ENCODE results near the gene NAMPT.

NAMPT gene

GRCh38 chr7:106224797-106225196 lies 60.0 kb downstream of the NAMPT start:
- no peaks in the 10 kb centered on the region for H3K36me3 ChIP-seq
- H3K27ac ChIP-seq: no peak overlapping the region
- no peak for TF ChIP-seq CTCF (IDR thresholded peaks at IDR 0.05)
- no peak overlapping the region for H3K4me3 ChIP-seq (ENCODE audit: low read depth in 1 of 2, low read length in 1 of 2)
- H3K4me1 ChIP-seq (ENCODE audit: control insufficient read depth in 1 of 2, insufficient read depth in 1 of 2, low read depth in 1 of 2, low read length in 1 of 2): no peaks in the 10 kb centered on the region
- peaks cover 26% of the 10 kb centered on the region for H3K27me3 ChIP-seq
- no peaks in the 10 kb centered on the region for H3K9me3 ChIP-seq

GRCh38 chr7:106223156-106223555 lies 61.6 kb downstream of the NAMPT start:
- Histone ChIP-seq H3K27ac (no peak overlapping the region), H3K9me3 (no peaks in the 10 kb centered on the region), H3K27me3 (peaks cover 26% of the 10 kb centered on the region), H3K36me3 (no peaks in the 10 kb centered on the region), H3K4me3 (ENCODE audit: low read depth in 1 of 2, low read length in 1 of 2) (no peak overlapping the region), H3K4me1 (ENCODE audit: control insufficient read depth in 1 of 2, insufficient read depth in 1 of 2, low read depth in 1 of 2, low read length in 1 of 2) (no peaks in the 10 kb centered on the region)
- TF ChIP-seq CTCF (IDR thresholded peaks at IDR 0.05): no peak

GRCh38 chr7:106222545-106222944 lies 62.2 kb downstream of the NAMPT start:
- Histone ChIP-seq H3K27ac (no peak overlapping the region), H3K4me3 (ENCODE audit: low read depth in 1 of 2, low read length in 1 of 2) (no peak overlapping the region)
- no peak for TF ChIP-seq CTCF (IDR thresholded peaks at IDR 0.05)

GRCh38 chr7:106220307-106220706 lies 64.5 kb downstream of the NAMPT start:
- H3K27me3 ChIP-seq: peaks cover 15% of the 10 kb centered on the region
- no peaks in the 10 kb centered on the region for H3K9me3 ChIP-seq
- TF ChIP-seq CTCF (IDR thresholded peaks at IDR 0.05): no peak
- H3K4me3 ChIP-seq (ENCODE audit: low read depth in 1 of 2, low read length in 1 of 2): no peak overlapping the region
- H3K36me3 ChIP-seq: no peaks in the 10 kb centered on the region
- no peak overlapping the region for H3K27ac ChIP-seq
- H3K4me1 ChIP-seq (ENCODE audit: control insufficient read depth in 1 of 2, insufficient read depth in 1 of 2, low read depth in 1 of 2, low read length in 1 of 2): no peaks in the 10 kb centered on the region

More at GRCh38 chr7:106222545-106222944, 62.2 kb downstream of the NAMPT start:
- H3K27me3 ChIP-seq: peaks cover 24% of the 10 kb centered on the region
- H3K9me3 ChIP-seq: no peaks in the 10 kb centered on the region
- H3K36me3 ChIP-seq: no peaks in the 10 kb centered on the region
- no peaks in the 10 kb centered on the region for H3K4me1 ChIP-seq (ENCODE audit: control insufficient read depth in 1 of 2, insufficient read depth in 1 of 2, low read depth in 1 of 2, low read length in 1 of 2)

GRCh38 chr7:106219170-106219569 lies 65.6 kb downstream of the NAMPT start:
- Histone ChIP-seq H3K27me3 (peaks cover 9% of the 10 kb centered on the region), H3K4me3 (ENCODE audit: low read depth in 1 of 2, low read length in 1 of 2) (no peak overlapping the region), H3K36me3 (no peaks in the 10 kb centered on the region), H3K4me1 (ENCODE audit: control insufficient read depth in 1 of 2, insufficient read depth in 1 of 2, low read depth in 1 of 2, low read length in 1 of 2) (no peaks in the 10 kb centered on the region), H3K27ac (no peak overlapping the region), H3K9me3 (no peaks in the 10 kb centered on the region)
- TF ChIP-seq CTCF (IDR thresholded peaks at IDR 0.05): no peak

GRCh38 chr7:106218546-106218945 lies 66.2 kb downstream of the NAMPT start:
- no peak for TF ChIP-seq CTCF (IDR thresholded peaks at IDR 0.05)
- Histone ChIP-seq H3K27ac (no peak overlapping the region), H3K9me3 (no peaks in the 10 kb centered on the region)

More at GRCh38 chr7:106218546-106218945, 66.2 kb downstream of the NAMPT start:
- H3K4me1 ChIP-seq (ENCODE audit: control insufficient read depth in 1 of 2, insufficient read depth in 1 of 2, low read depth in 1 of 2, low read length in 1 of 2): no peaks in the 10 kb centered on the region
- no peak overlapping the region for H3K4me3 ChIP-seq (ENCODE audit: low read depth in 1 of 2, low read length in 1 of 2)
- H3K27me3 ChIP-seq: peaks cover 9% of the 10 kb centered on the region
- H3K36me3 ChIP-seq: no peaks in the 10 kb centered on the region

Data from neutrophil (primary cell).